BE2C (cell line): Measurements from ENCODE around the gene B9D2.

ENCODE experiments used
- DNase-seq: peaks from one replicate; pipeline ENCODE4 v3.0.0-alpha.2; 2020
- H3K27me3 ChIP-seq: fragments of 250-450 bp; sonication (Bioruptor Pico); 2 replicates; pipeline ENCODE4 v1.5.1; 2020; ENCODE audit warnings: mild to moderate bottlenecking
- H3K36me3 ChIP-seq: fragments of 250-450 bp; sonication (Bioruptor Pico); 2 replicates; pipeline ENCODE4 v1.5.1; 2020; ENCODE audit warnings: mild to moderate bottlenecking
- H3K4me1 ChIP-seq: fragments of 250-450 bp; sonication (Bioruptor Pico); 2 replicates; pipeline ENCODE4 v1.5.1; 2020
- H3K4me3 ChIP-seq: 2 replicates; pipeline ENCODE4 v1.5.1; 2011; ENCODE audit warnings: low read depth, low read length
- H3K9me3 ChIP-seq: fragments of 250-450 bp; sonication (Bioruptor Pico); 2 replicates; pipeline ENCODE4 v1.5.1; 2020
- CTCF ChIP-seq: IDR thresholded peaks from 2 replicates; pipeline ENCODE4 v1.5.1; 2012; ENCODE audit warnings: mild to moderate bottlenecking, low read depth, low read length

The B9D2 gene

DNA sequence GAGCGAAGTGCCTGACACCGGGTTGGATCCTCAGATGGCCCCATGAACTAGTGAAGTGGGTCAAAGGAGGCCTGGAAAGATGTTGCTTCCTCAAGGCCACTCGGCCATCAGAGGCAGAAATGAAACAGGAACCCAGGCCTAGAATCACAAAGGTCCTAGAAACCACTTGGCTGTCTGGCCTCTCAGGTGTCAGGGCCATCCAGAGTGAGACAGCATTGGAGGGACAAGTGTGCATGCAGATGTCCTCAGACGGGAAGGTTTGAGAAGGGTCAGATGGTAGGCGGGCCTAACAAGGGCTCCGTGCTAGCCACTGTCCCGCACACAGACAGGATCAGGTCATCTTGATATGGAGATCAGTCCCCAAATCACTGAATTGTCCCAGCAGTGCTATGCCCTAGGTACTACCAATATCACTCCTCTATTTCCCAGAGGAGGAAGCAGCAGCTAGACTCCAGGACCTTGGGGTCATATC is 39.7 kb downstream of the B9D2 start:
- H3K36me3 ChIP-seq, result peaks cover 6% of the 10 kb centered on the region
- no peak for TF ChIP-seq CTCF

DNA sequence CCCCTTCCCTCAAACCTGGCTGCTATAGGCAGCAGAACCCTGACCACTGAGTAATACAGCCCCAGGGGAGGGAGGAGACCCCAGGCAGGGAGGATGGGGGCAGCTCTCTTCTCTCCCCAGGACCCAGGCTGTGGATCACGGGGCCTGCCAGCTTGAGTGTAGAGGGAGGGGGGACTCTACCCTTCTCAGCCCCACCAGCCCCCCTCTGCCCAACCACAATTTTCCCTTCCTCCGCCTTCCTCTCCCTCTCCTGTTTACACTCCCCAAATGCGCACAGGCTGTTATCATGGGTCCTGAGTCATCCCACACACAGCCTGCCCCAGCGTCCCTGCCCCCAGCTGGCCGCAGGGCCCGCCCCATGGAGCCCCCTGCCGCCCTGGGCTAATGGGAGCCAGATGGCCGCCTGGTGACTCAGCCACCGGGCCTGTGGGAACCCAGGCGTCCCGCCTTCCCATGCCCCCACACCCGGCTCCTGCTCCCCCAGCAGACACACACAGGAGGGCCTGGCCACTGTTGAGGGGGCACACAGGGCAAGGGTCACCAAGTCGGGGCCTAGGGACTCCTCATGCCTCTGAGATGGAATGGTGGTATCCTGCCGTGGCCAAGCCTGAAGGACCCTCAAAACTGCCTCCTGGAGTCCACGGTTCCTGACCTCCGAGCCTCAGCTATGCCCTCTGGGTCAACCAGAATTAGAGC is 40.4 kb downstream of the B9D2 start:
- peak; percentile 92 for DNase-seq
- peak overlapping the region; percentile 4; the same call in 1 of the 2 replicates for H3K4me3 ChIP-seq
- TF ChIP-seq CTCF, result no peak
- no peaks in the 10 kb centered on the region for H3K9me3 ChIP-seq
- H3K4me1 ChIP-seq, result peaks cover 64% of the 10 kb centered on the region
- peaks cover 13% of the 10 kb centered on the region for H3K36me3 ChIP-seq
- no peaks in the 10 kb centered on the region for H3K27me3 ChIP-seq

More for the DNA sequence above, 39.7 kb downstream of the B9D2 start:
- peaks cover 67% of the 10 kb centered on the region for H3K4me1 ChIP-seq
- no peak for DNase-seq
- H3K27me3 ChIP-seq, result no peaks in the 10 kb centered on the region
- H3K9me3 ChIP-seq, result no peaks in the 10 kb centered on the region
- no peak overlapping the region for H3K4me3 ChIP-seq

DNA sequence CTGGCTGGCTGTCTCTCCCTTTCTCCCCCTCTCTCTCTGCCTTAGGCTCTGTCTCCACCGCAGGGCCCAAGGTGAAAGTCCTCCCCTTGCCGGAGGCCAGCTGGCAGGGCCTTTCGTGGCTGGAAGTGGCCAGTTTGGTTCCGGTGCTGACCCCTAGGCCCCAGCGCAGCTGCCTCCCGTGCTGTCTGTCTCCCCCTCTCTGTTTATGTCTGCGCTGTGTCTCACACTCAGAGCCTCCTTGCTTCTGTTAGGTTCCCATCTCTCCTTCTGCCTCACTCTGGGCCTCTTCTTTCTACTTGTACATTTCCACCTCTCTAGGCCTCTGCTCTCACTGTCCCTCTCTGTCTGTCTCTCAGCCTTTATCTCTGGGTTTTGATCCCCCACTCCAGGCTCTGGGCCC is 40.9 kb downstream of the B9D2 start:
- DNase-seq, result no peak
- H3K4me1 ChIP-seq, result peaks cover 60% of the 10 kb centered on the region
- no peaks in the 10 kb centered on the region for H3K27me3 ChIP-seq
- no peaks in the 10 kb centered on the region for H3K9me3 ChIP-seq
- peak overlapping the region; percentile 23; the same call in 1 of the 2 replicates for H3K4me3 ChIP-seq
- peaks cover 18% of the 10 kb centered on the region for H3K36me3 ChIP-seq
- no peak for TF ChIP-seq CTCF

DNA sequence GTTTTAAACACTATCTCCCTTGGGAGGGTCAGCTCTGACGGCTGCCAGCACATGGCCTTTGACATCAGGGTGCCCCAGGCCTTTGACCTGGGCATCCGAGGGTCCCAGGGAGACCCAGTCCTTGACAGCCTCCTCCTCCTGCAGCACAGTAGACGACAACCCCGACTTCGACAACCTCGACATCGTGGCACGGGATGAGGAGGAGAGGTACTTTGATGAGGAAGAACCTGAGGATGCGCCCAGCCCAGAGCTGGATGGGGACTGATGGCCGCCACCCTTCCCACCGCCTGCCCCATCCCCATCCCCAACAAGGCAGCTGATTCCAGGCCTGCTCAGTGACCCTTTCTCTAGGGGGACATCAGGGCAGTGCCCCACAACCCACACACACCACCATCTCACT is 41.5 kb downstream of the B9D2 start:
- Histone ChIP-seq H3K9me3 (no peaks in the 10 kb centered on the region), H3K27me3 (no peaks in the 10 kb centered on the region), H3K4me1 (peaks cover 54% of the 10 kb centered on the region), H3K36me3 (peaks cover 19% of the 10 kb centered on the region), H3K4me3 (no peak overlapping the region)
- no peak for DNase-seq
- TF ChIP-seq CTCF, result no peak

DNA sequence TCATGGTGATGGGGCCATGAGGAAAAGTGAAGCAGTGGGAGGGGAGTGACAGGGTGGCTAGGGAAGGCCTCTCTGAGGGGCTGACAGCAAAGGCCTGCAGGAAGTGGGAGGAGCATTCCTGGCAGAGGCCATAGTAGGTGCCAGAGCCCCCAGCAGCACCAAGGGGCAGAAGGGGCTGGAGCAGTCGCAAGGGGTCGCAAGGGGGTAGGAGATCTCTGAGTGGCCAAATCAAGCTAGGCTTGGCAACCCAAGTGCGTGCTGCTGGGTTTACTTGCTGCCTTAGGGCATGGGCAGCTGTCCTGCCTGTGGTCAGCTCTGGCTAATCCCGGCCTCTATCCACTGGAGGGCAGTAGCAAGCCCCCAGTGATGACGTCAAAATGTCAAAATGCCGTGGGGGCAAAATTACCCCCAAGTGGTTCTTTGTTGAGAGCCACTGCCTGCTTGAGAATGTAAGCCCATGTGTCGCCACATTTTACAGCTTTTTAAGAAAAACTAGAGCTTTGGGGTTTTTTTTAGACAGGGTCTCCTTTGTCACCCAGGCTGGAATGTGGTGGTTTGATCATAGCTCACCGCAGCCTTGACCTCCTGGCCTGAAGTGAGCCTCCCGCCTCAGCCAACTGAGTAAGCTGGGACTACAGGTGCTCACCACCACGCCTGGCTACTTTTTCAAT is 42.2 kb downstream of the B9D2 start:
- peak; percentile 76 for TF ChIP-seq CTCF
- no peaks in the 10 kb centered on the region for H3K9me3 ChIP-seq
- peak; percentile 71 for DNase-seq
- H3K36me3 ChIP-seq, result peaks cover 25% of the 10 kb centered on the region
- no peaks in the 10 kb centered on the region for H3K27me3 ChIP-seq
- no peak overlapping the region for H3K4me3 ChIP-seq
- H3K4me1 ChIP-seq, result peaks cover 47% of the 10 kb centered on the region

GRCh38 chr19:41321204-41321599 is 42.7 kb downstream of the B9D2 start:
- Histone ChIP-seq H3K27me3 (no peaks in the 10 kb centered on the region), H3K36me3 (peaks cover 30% of the 10 kb centered on the region), H3K4me3 (no peak overlapping the region), H3K9me3 (no peaks in the 10 kb centered on the region), H3K4me1 (peaks cover 44% of the 10 kb centered on the region)
- DNase-seq, result no peak
- TF ChIP-seq CTCF, result no peak
